ENCODE results near the gene THEM5.

DNA sequence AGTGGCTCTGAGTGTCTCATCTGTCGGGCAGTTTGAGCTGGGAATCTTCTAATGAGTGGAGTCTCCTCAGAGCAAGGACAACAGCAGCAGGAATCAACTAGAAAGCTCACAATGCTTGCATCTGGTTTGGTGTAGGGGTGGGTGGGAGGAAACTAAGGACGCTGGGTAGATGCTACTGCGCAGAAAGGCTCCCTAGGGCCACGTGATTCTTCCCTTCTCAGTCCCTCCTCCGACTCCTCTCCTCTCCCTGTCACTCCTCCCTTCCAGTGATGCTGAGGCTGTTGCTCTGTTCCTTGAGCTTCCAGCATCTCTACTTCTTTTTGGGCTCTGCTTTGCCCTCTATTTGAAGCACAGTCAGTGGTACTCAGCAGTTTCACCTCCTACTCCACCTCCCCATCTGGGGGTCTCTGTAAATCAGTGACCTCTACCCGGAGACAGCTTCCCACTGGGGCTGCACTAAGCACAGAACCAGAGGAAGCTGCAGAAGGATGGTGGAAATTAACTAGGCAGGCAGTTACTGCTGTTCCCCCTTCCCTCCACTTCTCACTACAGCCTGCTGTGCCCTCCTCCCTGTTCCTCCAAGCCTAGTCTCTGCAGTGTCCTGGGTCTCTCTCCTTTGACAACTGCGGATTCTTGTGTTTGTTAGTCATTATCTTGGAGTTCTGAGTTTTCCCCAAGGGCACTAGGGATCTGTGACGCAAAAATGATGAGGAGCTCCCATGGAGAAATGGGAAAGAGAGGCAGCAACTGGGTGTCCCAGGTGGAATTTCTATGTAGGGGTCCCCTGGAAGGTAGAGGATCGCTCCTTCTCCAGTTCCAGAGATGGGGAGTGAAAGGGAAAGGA is 54.1 kb downstream of the THEM5 start:
- TF ChIP-seq, protein P1, sequence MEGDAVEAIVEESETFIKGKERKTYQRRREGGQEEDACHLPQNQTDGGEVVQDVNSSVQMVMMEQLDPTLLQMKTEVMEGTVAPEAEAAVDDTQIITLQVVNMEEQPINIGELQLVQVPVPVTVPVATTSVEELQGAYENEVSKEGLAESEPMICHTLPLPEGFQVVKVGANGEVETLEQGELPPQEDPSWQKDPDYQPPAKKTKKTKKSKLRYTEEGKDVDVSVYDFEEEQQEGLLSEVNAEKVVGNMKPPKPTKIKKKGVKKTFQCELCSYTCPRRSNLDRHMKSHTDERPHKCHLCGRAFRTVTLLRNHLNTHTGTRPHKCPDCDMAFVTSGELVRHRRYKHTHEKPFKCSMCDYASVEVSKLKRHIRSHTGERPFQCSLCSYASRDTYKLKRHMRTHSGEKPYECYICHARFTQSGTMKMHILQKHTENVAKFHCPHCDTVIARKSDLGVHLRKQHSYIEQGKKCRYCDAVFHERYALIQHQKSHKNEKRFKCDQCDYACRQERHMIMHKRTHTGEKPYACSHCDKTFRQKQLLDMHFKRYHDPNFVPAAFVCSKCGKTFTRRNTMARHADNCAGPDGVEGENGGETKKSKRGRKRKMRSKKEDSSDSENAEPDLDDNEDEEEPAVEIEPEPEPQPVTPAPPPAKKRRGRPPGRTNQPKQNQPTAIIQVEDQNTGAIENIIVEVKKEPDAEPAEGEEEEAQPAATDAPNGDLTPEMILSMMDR (conservative IDR thresholded peaks at IDR 0.05; ENCODE audit: low read depth, low read length) = no peak
- TF ChIP-seq EZH2 (IDR thresholded peaks at IDR 0.05; ENCODE audit: low read length, unreplicated experiment) = no peak

Data from PC-3 (cell line).